H1 (cell line): Measurements from ENCODE around the gene TMEM156. TPM values are rescaled to one million over a fixed set of nuclear protein-coding genes. Genes with fewer than 3 reads are reported as not detected.

Experiments
- CTCF ChIA-PET: fragments of 300-600 bp; sonication (Branson Sonifier 250); formaldehyde crosslinking; loops from one replicate; lab custom pipeline; 2021; ENCODE audit not compliant: partially characterized antibody; lab: Charles Lee
- POLR2A ChIA-PET: fragments of 300-600 bp; sonication (Branson Sonifier 250); formaldehyde crosslinking; loops from one replicate; lab custom pipeline; 2021; ENCODE audit warnings: inconsistent platforms; ENCODE audit not compliant: partially characterized antibody; lab: Charles Lee
- DNase-seq, 2 experiments: peaks; one replicate each; pipeline versions ENCODE4 v3.0.0 to v3.0.0-alpha.2; 2010 to 2022; ENCODE audit warnings: low spot score in 2 of 2, low read depth in 1 of 2, mixed read lengths in 1 of 2
- FAIRE-seq: peaks from 2 replicates; lab custom pipeline; 2011; peaks lifted over from hg19 to GRCh38; lab: Jason Lieb, UNC
- H2AFZ ChIP-seq: 2 replicates; pipeline ENCODE4 v1.8.1; 2012; ENCODE audit warnings: low read length, inconsistent platforms
- H2AK5ac ChIP-seq: 2 replicates; pipeline ENCODE4 v1.6.1; 2013; ENCODE audit warnings: low read depth, low read length
- H2BK120ac ChIP-seq: replicated peaks from 2 replicates; pipeline ENCODE3; 2013; ENCODE audit warnings: low read depth, low read length, inconsistent platforms
- H2BK12ac ChIP-seq: 2 replicates; pipeline ENCODE4 v1.6.1; 2013; ENCODE audit warnings: low read depth, low read length
- H2BK15ac ChIP-seq: 2 replicates; pipeline ENCODE4 v1.6.1; 2013; ENCODE audit warnings: low read length
- H2BK20ac ChIP-seq: 2 replicates; pipeline ENCODE4 v1.6.1; 2013; ENCODE audit warnings: low read length
- H2BK5ac ChIP-seq: 2 replicates; pipeline ENCODE4 v1.6.1; 2013; ENCODE audit warnings: low read depth, low read length
- H3K14ac ChIP-seq: 2 replicates; pipeline ENCODE4 v1.6.1; 2013; ENCODE audit warnings: inconsistent platforms; ENCODE audit not compliant: insufficient read length
- H3K18ac ChIP-seq: 2 replicates; pipeline ENCODE4 v1.6.1; 2013; ENCODE audit warnings: low read length; ENCODE audit errors: extremely low read depth
- H3K23ac ChIP-seq: 2 replicates; pipeline ENCODE4 v1.6.1; 2013; ENCODE audit warnings: inconsistent platforms; ENCODE audit not compliant: insufficient read length
- H3K23me2 ChIP-seq: 2 replicates; pipeline ENCODE4 v1.6.1; 2013; ENCODE audit warnings: low read depth, low read length
- H3K27ac ChIP-seq: 2 replicates; pipeline ENCODE4 v1.6.1; 2011; ENCODE audit warnings: low read depth, low read length, inconsistent platforms
- H3K27me3 ChIP-seq, 4 experiments: replicated peaks in 1 of 4; 1 replicate in 1 of 4; 2 replicates in 3 of 4; pipeline versions ENCODE4 v1.6.1 to v1.8.1; 2011 to 2013; ENCODE audit warnings: low read length in 3 of 4, mild to moderate bottlenecking in 3 of 4, inconsistent platforms in 2 of 4, mixed read lengths in 2 of 4, moderate library complexity in 1 of 4; ENCODE audit not compliant: control insufficient read depth in 3 of 4, insufficient read depth in 3 of 4; ENCODE audit errors: extremely low read depth in 1 of 4
- H3K36me3 ChIP-seq, 4 experiments: 2 replicates each; pipeline versions ENCODE4 v1.6.1 to v1.8.1; 2011 to 2013; ENCODE audit warnings: mild to moderate bottlenecking in 4 of 4, low read length in 3 of 4, moderate library complexity in 2 of 4, control low read depth in 1 of 4, inconsistent platforms in 1 of 4; ENCODE audit not compliant: insufficient read depth in 4 of 4, control insufficient read depth in 2 of 4
- H3K4ac ChIP-seq: replicated peaks from 2 replicates; pipeline ENCODE3; 2013; ENCODE audit warnings: low read length, low read depth, mixed read lengths, inconsistent platforms; ENCODE audit not compliant: insufficient read length
- H3K4me1 ChIP-seq, 4 experiments: replicated peaks in 1 of 4; 1 replicate in 1 of 4; 2 replicates in 3 of 4; pipeline versions ENCODE4 v1.6.1 to v1.8.1; 2011 to 2013; ENCODE audit warnings: low read length in 3 of 4, inconsistent platforms in 2 of 4, mixed read lengths in 1 of 4; ENCODE audit not compliant: insufficient read depth in 4 of 4, control insufficient read depth in 3 of 4
- H3K4me2 ChIP-seq, 2 experiments: 2 replicates each; pipeline versions ENCODE4 v1.6.1 to v1.8.1; 2011 to 2013; ENCODE audit warnings: low read depth in 2 of 2, low read length in 2 of 2, control low read depth in 1 of 2, inconsistent platforms in 1 of 2, mild to moderate bottlenecking in 1 of 2; ENCODE audit not compliant: insufficient read depth in 1 of 2
- H3K4me3 ChIP-seq, 4 experiments: fragments of 200-600, 300-600 bp in 1 of 4; sonication (generic), shearing (Covaris generic), sonication (Bioruptor Twin) in 1 of 4; 2 replicates each; pipeline versions ENCODE4 v1.5.1 to v1.8.1; 2011 to 2016; ENCODE audit warnings: low read length in 4 of 4, low read depth in 3 of 4, control low read depth in 2 of 4, inconsistent platforms in 2 of 4, mild to moderate bottlenecking in 2 of 4, mixed read lengths in 1 of 4, moderate library complexity in 1 of 4; ENCODE audit not compliant: insufficient read depth in 2 of 4; ENCODE audit errors: extremely low read depth in 1 of 4
- H3K56ac ChIP-seq: replicated peaks from 2 replicates; pipeline ENCODE3; 2013; ENCODE audit warnings: low read depth, mild to moderate bottlenecking, mixed read lengths, low read length, inconsistent platforms; ENCODE audit not compliant: insufficient read length
- H3K79me1 ChIP-seq: 2 replicates; pipeline ENCODE4 v1.6.1; 2013; ENCODE audit warnings: low read depth, low read length, control low read depth
- H3K79me2 ChIP-seq, 2 experiments: 2 replicates each; pipeline versions ENCODE4 v1.6.1 to v1.8.1; 2012 to 2013; ENCODE audit warnings: low read length in 2 of 2, mild to moderate bottlenecking in 2 of 2, inconsistent platforms in 1 of 2; ENCODE audit not compliant: insufficient read depth in 2 of 2, control insufficient read depth in 1 of 2
- H3K9ac ChIP-seq, 4 experiments: replicated peaks in 1 of 4; 1 replicate in 1 of 4; 2 replicates in 3 of 4; pipeline versions ENCODE4 v1.6.1 to v1.8.1; 2011 to 2013; ENCODE audit warnings: low read depth in 3 of 4, low read length in 3 of 4, control low read depth in 2 of 4, mild to moderate bottlenecking in 2 of 4, moderate library complexity in 2 of 4, inconsistent platforms in 1 of 4; ENCODE audit errors: extremely low read depth in 1 of 4
- H3K9me3 ChIP-seq, 2 experiments: 2 replicates each; pipeline versions ENCODE4 v1.6.1 to v1.8.1; 2012 to 2013; ENCODE audit warnings: mild to moderate bottlenecking in 2 of 2, moderate library complexity in 2 of 2, control low read depth in 1 of 2, inconsistent platforms in 1 of 2, low read depth in 1 of 2, low read length in 1 of 2, mixed read lengths in 1 of 2; ENCODE audit not compliant: insufficient read depth in 2 of 2
- H4K20me1 ChIP-seq, 2 experiments: replicated peaks in 1 of 2; 2 replicates each; pipeline versions ENCODE3 to v1.8.1; 2011 to 2013; ENCODE audit warnings: inconsistent platforms in 2 of 2, low read length in 2 of 2, mild to moderate bottlenecking in 1 of 2; ENCODE audit not compliant: insufficient read depth in 2 of 2, control insufficient read depth in 1 of 2
- H4K5ac ChIP-seq: 2 replicates; pipeline ENCODE4 v1.6.1; 2013; ENCODE audit warnings: low read length, low read depth, mixed read lengths, inconsistent platforms; ENCODE audit not compliant: insufficient read length
- H4K8ac ChIP-seq: 2 replicates; pipeline ENCODE4 v1.8.0; 2013; ENCODE audit warnings: mild to moderate bottlenecking, moderate library complexity, low read length, inconsistent platforms; ENCODE audit not compliant: insufficient read depth; ENCODE audit errors: extremely low read depth
- H4K91ac ChIP-seq: replicated peaks from 2 replicates; pipeline ENCODE3; 2013; ENCODE audit warnings: low read length, mixed read lengths, inconsistent platforms; ENCODE audit not compliant: insufficient read length
- BRCA1 ChIP-seq: IDR thresholded peaks from 2 replicates; pipeline ENCODE4 v1.6.1; 2012; ENCODE audit warnings: low read depth, low read length, improper control_type of control experiment
- CBX8 ChIP-seq: fragments of 300-800, 300-1000 bp; sonication (generic); IDR thresholded peaks from 2 replicates; pipeline ENCODE4 v1.7.1; 2016; ENCODE audit warnings: low read depth, low read length, borderline replicate concordance
- CHD1 ChIP-seq: IDR thresholded peaks from 2 replicates; pipeline ENCODE4 v1.6.1; 2012; ENCODE audit warnings: low read depth, low read length, improper control_type of control experiment
- EP300 ChIP-seq, 2 experiments: IDR thresholded peaks; 1 replicate in 1 of 2; 2 replicates in 1 of 2; pipeline ENCODE4 v1.6.1; 2011 to 2012; ENCODE audit warnings: low read depth in 2 of 2, low read length in 2 of 2, mild to moderate bottlenecking in 2 of 2, borderline replicate concordance in 1 of 2, inconsistent platforms in 1 of 2, moderate library complexity in 1 of 2
- KDM1A ChIP-seq: fragments of 200-600, 300-600 bp; sonication (generic); IDR thresholded peaks from 2 replicates; pipeline ENCODE4 v1.7.1; 2016; ENCODE audit warnings: mild to moderate bottlenecking, low read length, borderline replicate concordance
- KDM5A ChIP-seq: fragments of 200-600 bp; IDR thresholded peaks from 2 replicates; pipeline ENCODE4 v1.7.1; 2012; ENCODE audit warnings: mild to moderate bottlenecking, low read length, inconsistent platforms, mixed read lengths
- NRF1 ChIP-seq: IDR thresholded peaks from 2 replicates; pipeline ENCODE4 v1.6.1; 2011; ENCODE audit warnings: mild to moderate bottlenecking, low read depth, low read length, improper control_type of control experiment
- RXRA ChIP-seq: IDR thresholded peaks from 2 replicates; pipeline ENCODE4 v1.6.1; 2011; ENCODE audit warnings: low read depth, mild to moderate bottlenecking, low read length, moderate library complexity; ENCODE audit not compliant: insufficient read depth
- SIN3A ChIP-seq, 2 experiments: IDR thresholded peaks in 1 of 2; conservative IDR thresholded peaks in 1 of 2; 2 replicates each; pipeline ENCODE4 v1.6.1; 2011 to 2012; ENCODE audit warnings: low read length in 2 of 2, improper control_type of control experiment in 1 of 2, low read depth in 1 of 2, mild to moderate bottlenecking in 1 of 2
- SP1 ChIP-seq: IDR thresholded peaks from 2 replicates; pipeline ENCODE4 v1.6.1; 2011; ENCODE audit warnings: low read depth, low read length
- SRF ChIP-seq: IDR thresholded peaks from 2 replicates; pipeline ENCODE4 v1.6.1; 2011; ENCODE audit warnings: mild to moderate bottlenecking, low read depth, low read length, moderate library complexity
- SUZ12 ChIP-seq: fragments of 200-600 bp; sonication (generic); IDR thresholded peaks from 2 replicates; pipeline ENCODE4 v1.6.1; 2012; ENCODE audit warnings: mild to moderate bottlenecking, inconsistent platforms, low read length, moderate library complexity, mixed read lengths
- TEAD4 ChIP-seq: IDR thresholded peaks from 2 replicates; pipeline ENCODE4 v1.6.1; 2012; ENCODE audit warnings: low read depth, low read length, inconsistent platforms, mixed read lengths
- ZNF274 ChIP-seq: IDR thresholded peaks from 2 replicates; pipeline ENCODE4 v1.7.0; 2012; ENCODE audit warnings: low read length, borderline replicate concordance; ENCODE audit errors: extremely low read depth
- WGBS, 2 experiments: shearing (Covaris generic) in 1 of 2; methylation state at CpG; one replicate each; pipeline versions ENCODE4 v1.1.6 to v1.1.7; 2013 to 2015; ENCODE audit warnings: low lambda C conversion rate in 2 of 2, mixed read lengths in 2 of 2, inconsistent platforms in 1 of 2, low coverage in 1 of 2, missing lambda C conversion rate in 1 of 2; ENCODE audit not compliant: insufficient replicate concordance in 2 of 2, insufficient coverage in 1 of 2, insufficient read length in 1 of 2; ENCODE audit errors: extremely low coverage in 1 of 2, missing lambda C conversion rate in 1 of 2; 5-methylcytosine and 5-hydroxymethylcytosine counted together
- polyA plus RNA-seq, 7 experiments: library from polyadenylated mRNA; depleted of rRNA in 3 of 7; stranded (reverse) in 5 of 7; unstranded in 2 of 7; fragments of >200 nt in 5 of 7; fragments of 200-250 nt in 2 of 7; gene quantifications; 1 replicate in 5 of 7; 2 replicates in 1 of 7; 4 replicates in 1 of 7; pipeline versions ENCODE4 v1.2.1 to v1.2.3, GENCODE V29; 2011 to 2013; ENCODE audit warnings: missing spikeins in 2 of 7, mixed read lengths in 2 of 7
- total RNA-seq: library from RNA; stranded (reverse); fragmentation: NEBNext Ultra II Directional; extraction: Animal tissue kit (Norgen Biotek cat#: 25700); gene quantifications from 2 replicates; pipeline ENCODE4 v1.2.1, GENCODE V29; 2021
- TF ChIP-seq, protein P1 (sequence below): IDR thresholded peaks from 2 replicates; pipeline ENCODE4 v1.6.1; 2012; ENCODE audit warnings: inconsistent platforms

The TMEM156 gene
- total and polyA plus RNA-seq, 2 of the 8 experiments (the other 6 are each of a cell fraction or from before 2014, with no cell fraction given) = not detected

DNA sequence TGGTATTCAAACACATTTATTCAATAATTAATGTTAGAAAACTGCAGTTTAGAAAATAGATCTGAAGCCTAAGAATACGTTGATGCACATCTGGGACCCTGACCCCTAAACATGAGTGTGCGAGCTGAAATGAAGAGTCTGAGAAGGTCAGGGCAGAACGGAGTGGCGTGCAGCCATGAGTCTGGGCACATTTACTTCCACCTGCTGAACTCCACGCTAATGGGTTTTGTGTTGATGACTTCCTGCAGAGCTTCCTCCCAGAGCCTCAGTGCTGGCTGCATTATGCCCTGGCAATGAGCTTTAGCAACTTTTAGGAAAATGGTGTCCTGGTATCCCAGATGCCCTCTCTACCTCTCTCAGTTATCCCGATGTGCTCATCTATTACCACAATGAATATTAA lies 111.5 kb downstream of the TMEM156 start:
- H3K56ac ChIP-seq = no peak overlapping the region
- TF ChIP-seq, protein P1, sequence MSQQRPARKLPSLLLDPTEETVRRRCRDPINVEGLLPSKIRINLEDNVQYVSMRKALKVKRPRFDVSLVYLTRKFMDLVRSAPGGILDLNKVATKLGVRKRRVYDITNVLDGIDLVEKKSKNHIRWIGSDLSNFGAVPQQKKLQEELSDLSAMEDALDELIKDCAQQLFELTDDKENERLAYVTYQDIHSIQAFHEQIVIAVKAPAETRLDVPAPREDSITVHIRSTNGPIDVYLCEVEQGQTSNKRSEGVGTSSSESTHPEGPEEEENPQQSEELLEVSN = no peak
- TF ChIP-seq SUZ12 (no peak), TEAD4 (no peak), KDM5A (no peak), ZNF274 (no peak), SP1 (no peak), EP300 (IDR thresholded peaks at IDR 0.05; ENCODE audit: borderline replicate concordance in 1 of 2, low read depth in 2 of 2, low read length in 2 of 2) (no peak), CHD1 (no peak), SIN3A (conservative IDR thresholded peaks at IDR 0.05 in 1 of 2, IDR thresholded peaks at IDR 0.05 in 1 of 2; ENCODE audit: low read depth in 1 of 2, low read length in 2 of 2) (no peak), SRF (no peak), CBX8 (no peak), BRCA1 (no peak), NRF1 (no peak), RXRA (no peak), KDM1A (no peak)

More for the DNA sequence above, 111.5 kb downstream of the TMEM156 start:
- H4K20me1 ChIP-seq = no peaks in the 10 kb centered on the region
- no peak overlapping the region for H4K91ac ChIP-seq
- no peaks in the 10 kb centered on the region; a peak in 1 of 8 replicates for H3K36me3 ChIP-seq
- H3K4me1 ChIP-seq = no peaks in the 10 kb centered on the region
- H2BK12ac ChIP-seq = no peak overlapping the region
- H2BK5ac ChIP-seq = no peak overlapping the region
- ChIA-PET CTCF (no interaction called here), POLR2A (no interaction called here)
- H3K79me1 ChIP-seq = no peaks in the 10 kb centered on the region
- DNase-seq (no peak), FAIRE-seq (no peak)
- WGBS, 2 experiments = 95% methylated on average over 6 of the region's 6 CpGs; no CpG with 5 or more reads in 1 of the 2 experiments
- no peak overlapping the region for H2AK5ac ChIP-seq
- H3K27me3 ChIP-seq = no peaks in the 10 kb centered on the region
- H3K23me2 ChIP-seq = no peaks in the 10 kb centered on the region
- H2BK20ac ChIP-seq = no peak overlapping the region
- no peaks in the 10 kb centered on the region for H3K79me2 ChIP-seq
- no peak overlapping the region for H3K4me3 ChIP-seq
- no peak overlapping the region for H3K4me2 ChIP-seq
- no peak overlapping the region for H3K27ac ChIP-seq
- H3K9ac ChIP-seq = no peak overlapping the region
- no peak overlapping the region for H3K23ac ChIP-seq
- no peak overlapping the region for H2BK15ac ChIP-seq
- H2AFZ ChIP-seq = no peak overlapping the region
- H4K8ac ChIP-seq = no peak overlapping the region
- no peak overlapping the region for H2BK120ac ChIP-seq
- H3K18ac ChIP-seq = no peak overlapping the region
- H3K9me3 ChIP-seq = no peaks in the 10 kb centered on the region
- no peak overlapping the region for H3K4ac ChIP-seq
- no peak overlapping the region for H3K14ac ChIP-seq
- H4K5ac ChIP-seq = no peak overlapping the region
